ENCODE results near the gene TREM2. TPM values are rescaled to one million over a fixed set of nuclear protein-coding genes. Genes with fewer than 3 reads are reported as not detected.
"Not testable (repeated sequence)": the region's sequence is repeated elsewhere in the genome, so short reads cannot be mapped to it uniquely, and the experiment has no call there.

Gene TREM2
- total RNA-seq, 2 donors from 2014 or later, result 3.6 TPM

DNA sequence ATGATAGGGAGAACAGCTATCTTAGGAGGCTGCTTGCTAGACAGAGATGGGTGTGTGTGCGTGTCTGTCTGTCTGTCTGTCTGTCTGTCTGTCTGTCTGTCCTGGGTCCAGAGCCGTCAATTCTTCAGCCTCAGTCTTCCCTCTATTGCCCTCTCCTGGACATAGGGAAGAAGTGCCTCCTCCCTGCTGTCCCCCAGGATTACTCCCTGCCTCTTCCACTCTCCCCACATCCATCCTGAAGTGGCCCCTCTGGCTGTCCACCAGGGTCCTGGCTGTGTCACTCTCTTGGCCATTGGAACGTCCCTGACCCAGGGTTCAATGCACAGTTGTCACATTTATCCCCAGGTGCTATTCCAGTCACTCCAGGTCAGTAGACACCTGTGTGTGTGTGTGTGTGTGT, 27.9 kb upstream of the TREM2 start:
- no peaks in the 10 kb centered on the region for H3K27me3 ChIP-seq
- TF ChIP-seq POLR2A (IDR thresholded peaks at IDR 0.05), result no peak
- TF ChIP-seq, protein P1, sequence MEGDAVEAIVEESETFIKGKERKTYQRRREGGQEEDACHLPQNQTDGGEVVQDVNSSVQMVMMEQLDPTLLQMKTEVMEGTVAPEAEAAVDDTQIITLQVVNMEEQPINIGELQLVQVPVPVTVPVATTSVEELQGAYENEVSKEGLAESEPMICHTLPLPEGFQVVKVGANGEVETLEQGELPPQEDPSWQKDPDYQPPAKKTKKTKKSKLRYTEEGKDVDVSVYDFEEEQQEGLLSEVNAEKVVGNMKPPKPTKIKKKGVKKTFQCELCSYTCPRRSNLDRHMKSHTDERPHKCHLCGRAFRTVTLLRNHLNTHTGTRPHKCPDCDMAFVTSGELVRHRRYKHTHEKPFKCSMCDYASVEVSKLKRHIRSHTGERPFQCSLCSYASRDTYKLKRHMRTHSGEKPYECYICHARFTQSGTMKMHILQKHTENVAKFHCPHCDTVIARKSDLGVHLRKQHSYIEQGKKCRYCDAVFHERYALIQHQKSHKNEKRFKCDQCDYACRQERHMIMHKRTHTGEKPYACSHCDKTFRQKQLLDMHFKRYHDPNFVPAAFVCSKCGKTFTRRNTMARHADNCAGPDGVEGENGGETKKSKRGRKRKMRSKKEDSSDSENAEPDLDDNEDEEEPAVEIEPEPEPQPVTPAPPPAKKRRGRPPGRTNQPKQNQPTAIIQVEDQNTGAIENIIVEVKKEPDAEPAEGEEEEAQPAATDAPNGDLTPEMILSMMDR (IDR thresholded peaks at IDR 0.05), result no peak
- ATAC-seq (no peak), DNase-seq (no peak)
- intact Hi-C loops (cut with DNase I), result no loop called here
- no peak overlapping the region for H3K27ac ChIP-seq
- no peaks in the 10 kb centered on the region for H3K9me3 ChIP-seq
- WGBS, 2 donors, result 49 to 72% methylated on average over 3 of the region's 3 CpGs
- H3K36me3 ChIP-seq (replicated peaks in 1 of 2; ENCODE audit: insufficient read depth in 1 of 2, low read depth in 2 of 2), result no peaks in the 10 kb centered on the region
- H3K4me1 ChIP-seq, result no peaks in the 10 kb centered on the region
- no peak overlapping the region for H3K4me3 ChIP-seq

DNA sequence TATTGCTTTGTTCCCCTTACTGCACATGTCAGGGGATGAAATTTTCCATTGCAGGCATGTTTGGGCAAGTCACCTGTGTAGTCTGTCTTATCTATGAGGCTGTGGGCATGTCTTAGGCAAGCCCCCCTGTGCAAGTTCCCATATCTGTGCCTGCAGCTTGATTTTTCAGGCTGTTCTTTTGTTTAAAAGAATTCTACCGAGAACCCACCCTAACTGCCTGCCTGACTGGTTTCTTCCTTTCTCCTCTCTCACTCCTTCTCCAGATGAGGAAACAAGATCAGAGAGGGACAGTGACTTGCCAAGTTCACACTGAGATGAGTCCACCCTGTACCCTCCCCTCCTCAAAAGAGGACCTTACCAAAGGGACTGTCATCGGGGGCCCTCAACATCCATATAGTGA, 27.1 kb upstream of the TREM2 start:
- no peak for ATAC-seq
- H3K4me1 ChIP-seq, result no peaks in the 10 kb centered on the region
- TF ChIP-seq POLR2A (IDR thresholded peaks at IDR 0.05), result no peak
- TF ChIP-seq, protein P1 (IDR thresholded peaks at IDR 0.05), result no peak
- H3K27ac ChIP-seq, result no peak overlapping the region
- 94 to 97% methylated on average over 2 of the region's 2 CpGs for WGBS, 2 donors
- no peaks in the 10 kb centered on the region for H3K27me3 ChIP-seq
- H3K4me3 ChIP-seq, result no peak overlapping the region
- no peaks in the 10 kb centered on the region for H3K9me3 ChIP-seq
- no peaks in the 10 kb centered on the region for H3K36me3 ChIP-seq (replicated peaks in 1 of 2; ENCODE audit: insufficient read depth in 1 of 2, low read depth in 2 of 2)
- intact Hi-C loops (cut with DNase I), result no loop called here
- no peak for DNase-seq

DNA sequence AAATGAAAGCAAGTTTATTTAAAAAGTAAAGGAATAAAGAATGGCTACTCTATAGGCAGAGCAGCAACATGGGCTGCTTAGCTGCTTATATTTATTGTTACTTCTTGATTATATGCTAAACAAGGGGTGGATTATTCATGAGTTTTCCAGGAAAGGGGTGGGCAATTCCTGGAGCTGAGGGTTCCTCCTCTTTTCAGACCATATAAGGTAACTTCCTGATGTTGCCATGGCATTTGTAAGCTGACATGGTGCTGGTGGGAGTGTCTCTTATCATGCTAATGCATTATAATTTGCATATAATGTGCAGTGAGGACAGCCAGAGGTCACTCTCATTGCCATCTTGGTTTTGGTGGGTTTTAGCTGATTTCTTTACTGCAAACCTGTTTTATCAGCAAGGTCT, 26.1 kb upstream of the TREM2 start:
- DNase-seq; H3K4me3 ChIP-seq; H3K27ac ChIP-seq; H3K36me3 ChIP-seq (replicated peaks in 1 of 2; ENCODE audit: insufficient read depth in 1 of 2, low read depth in 2 of 2); H3K9me3 ChIP-seq; intact Hi-C loops (cut with DNase I); H3K27me3 ChIP-seq; H3K4me1 ChIP-seq; ATAC-seq: not testable (repeated sequence)

DNA sequence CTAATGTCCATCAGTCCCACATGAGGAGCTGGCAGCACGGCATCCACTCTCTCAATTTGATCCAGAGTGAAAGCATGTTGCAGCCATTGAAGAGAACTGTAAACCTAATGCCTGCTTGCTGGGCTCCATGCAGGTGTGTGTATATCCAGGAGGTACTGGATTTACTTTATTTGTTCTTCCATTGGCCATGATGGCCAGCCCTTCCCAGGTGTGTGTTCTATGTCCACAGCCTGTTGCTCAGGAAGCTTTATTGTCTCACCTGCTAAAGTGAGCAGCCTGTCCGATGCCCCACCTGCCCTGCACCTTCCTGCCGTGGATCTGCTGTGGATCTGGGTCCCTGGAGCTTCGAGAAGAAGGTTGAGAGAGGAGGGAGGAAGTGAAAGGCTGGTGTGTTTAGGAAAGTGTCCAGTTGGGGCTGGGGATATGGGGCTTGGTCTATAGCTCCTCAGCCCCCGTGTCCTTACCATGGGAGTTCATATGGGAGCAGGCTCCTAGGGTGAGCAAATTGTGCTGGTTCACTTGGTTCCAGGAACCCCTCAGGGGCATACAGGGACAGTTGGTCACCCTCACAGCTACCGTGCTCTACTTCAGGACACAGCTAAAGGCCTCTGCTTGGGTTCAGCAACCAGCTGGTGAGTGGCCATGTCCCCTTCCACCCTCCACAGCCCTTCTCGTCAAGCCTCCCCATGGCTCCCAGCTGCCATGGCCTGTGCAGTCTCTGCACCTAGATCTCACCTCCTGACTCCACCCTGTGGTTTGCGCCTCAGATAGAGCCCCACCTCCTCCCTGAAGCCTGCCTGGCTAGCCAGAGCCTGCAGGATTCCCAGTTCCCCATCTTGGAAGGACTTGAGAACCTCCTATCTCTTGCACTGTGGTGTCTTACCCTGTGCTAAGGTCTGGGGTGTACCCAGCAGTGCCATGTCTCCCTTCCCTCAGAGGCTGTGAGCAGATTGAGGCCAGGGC, 25.3 kb upstream of the TREM2 start:
- WGBS, 2 donors, result 82 to 84% methylated on average over 8 of the region's 8 CpGs
- no peaks in the 10 kb centered on the region for H3K36me3 ChIP-seq (replicated peaks in 1 of 2; ENCODE audit: insufficient read depth in 1 of 2, low read depth in 2 of 2)
- H3K4me1 ChIP-seq, result no peaks in the 10 kb centered on the region
- no peak overlapping the region for H3K4me3 ChIP-seq
- no peak for DNase-seq
- intact Hi-C loops (cut with DNase I), result no loop called here
- no peak overlapping the region for H3K27ac ChIP-seq
- ATAC-seq, result no peak
- H3K27me3 ChIP-seq, result no peaks in the 10 kb centered on the region
- no peak for TF ChIP-seq POLR2A (IDR thresholded peaks at IDR 0.05)
- H3K9me3 ChIP-seq, result no peaks in the 10 kb centered on the region

DNA sequence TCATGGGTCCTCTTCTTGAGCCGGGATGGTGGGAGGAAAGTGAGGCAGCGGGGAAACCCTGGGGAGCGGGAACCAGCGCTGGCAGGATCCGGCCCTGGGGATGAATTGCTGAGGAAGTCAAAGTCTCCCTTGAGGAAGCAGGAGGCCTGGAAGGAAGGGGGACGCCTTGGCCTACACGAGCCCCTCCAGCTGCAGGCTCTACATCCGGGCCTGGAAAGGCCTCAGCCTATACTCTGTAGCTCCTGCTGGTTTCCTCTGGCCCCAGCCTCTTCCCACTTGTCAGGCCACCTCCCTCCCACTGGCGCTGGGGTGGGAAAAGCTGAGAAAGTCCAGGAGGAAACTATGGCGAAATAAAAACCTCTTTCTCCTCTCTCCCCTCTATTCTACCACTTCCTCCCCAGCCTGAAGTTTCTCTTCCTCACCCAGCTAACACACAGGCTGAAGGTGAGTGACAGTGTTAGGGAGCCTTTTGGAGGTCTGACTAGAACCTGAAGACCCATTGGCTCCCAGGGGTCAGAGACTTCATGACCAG, 23.2 kb upstream of the TREM2 start:
- no peak for ATAC-seq
- no peak overlapping the region for H3K4me3 ChIP-seq
- TF ChIP-seq, protein P1 (IDR thresholded peaks at IDR 0.05), result no peak
- no peak for TF ChIP-seq POLR2A (IDR thresholded peaks at IDR 0.05)
- 62 to 76% methylated on average over 10 of the region's 10 CpGs for WGBS, 2 donors
- no peaks in the 10 kb centered on the region for H3K4me1 ChIP-seq
- intact Hi-C loops (cut with DNase I), result no loop called here
- no peak for DNase-seq
- H3K27me3 ChIP-seq, result no peaks in the 10 kb centered on the region
- H3K36me3 ChIP-seq (replicated peaks in 1 of 2; ENCODE audit: insufficient read depth in 1 of 2, low read depth in 2 of 2), result no peaks in the 10 kb centered on the region
- no peaks in the 10 kb centered on the region for H3K9me3 ChIP-seq
- no peak overlapping the region for H3K27ac ChIP-seq

Measured in body of pancreas (tissue), 4 donors.